K562 (cell line): ENCODE data around the gene ROPN1L. TPM values are rescaled to one million over a fixed set of nuclear protein-coding genes. Genes with fewer than 3 reads are reported as not detected.
A peak's percentile ranks its signal among the peaks of the same experiment; 100 is the strongest.

ENCODE experiments used
- ATAC-seq: fragments of 200-7000 bp; cut with Tn5 transposase; 3 replicates; pipeline ENCODE4 v1.9.1; 2020; ENCODE audit warnings: moderate library complexity
- BruUV-seq: library from RNA; stranded (reverse); fragments of 400-500 nt; replicated peaks from 2 replicates; lab custom pipeline; 2021; lab: Mats Ljungman, UMichigan
- CTCF ChIA-PET: fragments of 300-600 bp; formaldehyde crosslinking; extraction: SDS; loops from one replicate; lab custom pipeline; 2021; ENCODE audit warnings: low intra/inter-chr PET ratio; lab: Yijun Ruan, JAX
- POLR2A ChIA-PET: fragments of 300-600, 350-650 bp; sonication (Branson Sonifier 250); formaldehyde crosslinking; extraction: SDS; loops from one replicate; lab custom pipeline; 2021; ENCODE audit warnings: antibody characterized with exemption, inconsistent platforms; lab: Yijun Ruan, JAX
- DNase-seq, 4 experiments: peaks; one replicate each; pipeline versions ENCODE4 v3.0.0 to v3.0.0-alpha.2; 2011 to 2018; ENCODE audit warnings: low spot score in 3 of 4, mixed read lengths in 3 of 4; ENCODE audit errors: extremely low read depth in 1 of 4
- FAIRE-seq: peaks from 2 replicates; lab custom pipeline; 2011; peaks lifted over from hg19 to GRCh38; lab: Jason Lieb, UNC
- H2AFZ ChIP-seq: 2 replicates; pipeline ENCODE4 v1.6.0; 2011; ENCODE audit warnings: low read depth, low read length, control low read depth, inconsistent platforms
- H3K27ac ChIP-seq: fragments of 200-600 bp; 3 replicates; pipeline ENCODE4 v1.8.0; 2011; ENCODE audit warnings: low read depth, mild to moderate bottlenecking, control low read depth, inconsistent platforms, low read length, moderate library complexity, mixed read lengths; ENCODE audit errors: extremely low read depth
- H3K27me3 ChIP-seq, 2 experiments: fragments of 300-600 bp in 1 of 2; 2 replicates in 1 of 2; 3 replicates in 1 of 2; pipeline versions ENCODE4 v1.6.0 to v1.8.0; 2011; ENCODE audit warnings: inconsistent platforms in 2 of 2, low read length in 2 of 2, mild to moderate bottlenecking in 1 of 2, mixed read lengths in 1 of 2, moderate library complexity in 1 of 2; ENCODE audit not compliant: control insufficient read depth in 2 of 2, insufficient read depth in 2 of 2
- H3K36me3 ChIP-seq: fragments of 300-600 bp; 3 replicates; pipeline ENCODE4 v1.8.0; 2011; ENCODE audit warnings: mild to moderate bottlenecking, low read length, inconsistent platforms; ENCODE audit not compliant: control insufficient read depth, insufficient read depth
- H3K4me1 ChIP-seq, 2 experiments: fragments of 200-600 bp in 1 of 2; replicated peaks in 1 of 2; 2 replicates in 1 of 2; 3 replicates in 1 of 2; pipeline versions ENCODE4 v1.5.1 to v1.8.0; 2011; ENCODE audit warnings: inconsistent platforms in 2 of 2, low read length in 2 of 2, mild to moderate bottlenecking in 1 of 2, mixed read lengths in 1 of 2, moderate library complexity in 1 of 2; ENCODE audit not compliant: control insufficient read depth in 2 of 2, insufficient read depth in 2 of 2
- H3K4me2 ChIP-seq: 2 replicates; pipeline ENCODE4 v1.6.1; 2011; ENCODE audit warnings: low read length, control low read depth, inconsistent platforms, mixed read lengths; ENCODE audit not compliant: insufficient read depth
- H3K4me3 ChIP-seq: fragments of 200-600 bp; sonication (generic), shearing (Covaris generic); 2 replicates; pipeline ENCODE4 v1.5.1; 2016; ENCODE audit warnings: control low read depth, inconsistent platforms
- H3K79me2 ChIP-seq: fragments of 200-600 bp; 3 replicates; pipeline ENCODE4 v1.8.0; 2011; ENCODE audit warnings: low read length, inconsistent platforms; ENCODE audit not compliant: control insufficient read depth, insufficient read depth
- H3K9ac ChIP-seq, 2 experiments: 2 replicates each; pipeline versions ENCODE4 v1.6.0 to v1.6.1; 2011; ENCODE audit warnings: low read depth in 2 of 2, low read length in 2 of 2, control low read depth in 1 of 2, inconsistent platforms in 1 of 2, mild to moderate bottlenecking in 1 of 2, mixed read lengths in 1 of 2; ENCODE audit not compliant: insufficient read depth in 1 of 2
- H3K9me1 ChIP-seq: one replicate; pipeline ENCODE4 v1.6.0; 2011; ENCODE audit warnings: inconsistent platforms, mild to moderate bottlenecking, low read length, moderate library complexity; ENCODE audit not compliant: control insufficient read depth, insufficient read depth
- H3K9me3 ChIP-seq: replicated peaks from 2 replicates; pipeline ENCODE4 v1.5.1; 2011; ENCODE audit warnings: low read depth, low read length, inconsistent platforms; ENCODE audit not compliant: control insufficient read depth, insufficient read depth
- H4K20me1 ChIP-seq: replicated peaks from 2 replicates; pipeline ENCODE4 v1.6.1; 2011; ENCODE audit warnings: low read length, inconsistent platforms, mixed read lengths; ENCODE audit not compliant: control insufficient read depth, insufficient read depth
- CC2D1A ChIP-seq: fragments of 450-650 bp; IDR thresholded peaks from 2 replicates; pipeline ENCODE4 v1.6.1; 2017; ENCODE audit warnings: mild to moderate bottlenecking
- HCFC1 ChIP-seq: IDR thresholded peaks from 2 replicates; pipeline ENCODE4 v1.6.1; 2012; ENCODE audit warnings: low read depth, low read length, improper control_type of control experiment
- HDAC1 ChIP-seq, 2 experiments: fragments of 450-650 bp; IDR thresholded peaks; 2 replicates each; pipeline ENCODE4 v1.6.1; 2016 to 2017; ENCODE audit warnings: inconsistent platforms in 1 of 2, mild to moderate bottlenecking in 1 of 2, moderate library complexity in 1 of 2
- HOXB6 ChIP-seq: fragments of 250-450 bp; sonication (Bioruptor Pico); IDR thresholded peaks from 2 replicates; pipeline ENCODE4 v1.5.1; 2022; ENCODE audit warnings: mild to moderate bottlenecking, borderline replicate concordance
- MGA ChIP-seq: fragments of 450-650 bp; IDR thresholded peaks from 2 replicates; pipeline ENCODE4 v1.6.1; 2016; ENCODE audit warnings: mild to moderate bottlenecking, moderate library complexity
- NBN ChIP-seq: fragments of 450-650 bp; IDR thresholded peaks from 2 replicates; pipeline ENCODE4 v1.6.1; 2016; ENCODE audit warnings: low read depth, mild to moderate bottlenecking
- NR2F6 ChIP-seq: fragments of 450-650 bp; formaldehyde crosslinking; IDR thresholded peaks from 2 replicates; pipeline ENCODE4 v1.4.0; 2020; ENCODE audit warnings: mild to moderate bottlenecking
- POLR2A ChIP-seq: fragments of 450-650 bp; conservative IDR thresholded peaks from 2 replicates; pipeline ENCODE4 v1.6.1; 2016
- POLR2B ChIP-seq: fragments of 450-650 bp; IDR thresholded peaks from 2 replicates; pipeline ENCODE4 v1.6.1; 2018; ENCODE audit warnings: low read depth; ENCODE audit not compliant: partially characterized antibody
- POLR3G ChIP-seq: IDR thresholded peaks from 2 replicates; pipeline ENCODE4 v1.6.1; 2011; ENCODE audit not compliant: insufficient read length, insufficient replicate concordance; ENCODE audit errors: extremely low read depth
- SAFB2 ChIP-seq: fragments of 200-400 bp; formaldehyde crosslinking; IDR thresholded peaks from 2 replicates; pipeline ENCODE4 v1.6.1; 2018; ENCODE audit warnings: borderline replicate concordance, low read length, low read depth, moderate library complexity; ENCODE audit not compliant: severe bottlenecking
- STAT5B ChIP-seq: fragments of 250-450 bp; sonication (Bioruptor Pico); IDR thresholded peaks from 2 replicates; pipeline ENCODE4 v1.8.0; 2021; ENCODE audit warnings: mild to moderate bottlenecking, inconsistent platforms
- ZKSCAN3 ChIP-seq: fragments of 250-450 bp; sonication (Bioruptor Pico); IDR thresholded peaks from 2 replicates; pipeline ENCODE4 v1.4.0; 2020
- ZNF324 ChIP-seq: fragments of 250-450 bp; sonication (Bioruptor Pico); IDR thresholded peaks from 2 replicates; pipeline ENCODE4 v1.4.0; 2020; ENCODE audit warnings: mild to moderate bottlenecking
- ZNF696 ChIP-seq: fragments of 250-450 bp; sonication (Bioruptor Pico); conservative IDR thresholded peaks from 2 replicates; pipeline ENCODE4 v1.4.0; 2020; ENCODE audit warnings: mild to moderate bottlenecking, moderate library complexity
- WGBS: fragments of 100-300 bp; shearing (Covaris generic); methylation state at CpG from one replicate; pipeline ENCODE4 v1.1.6; 2016; ENCODE audit warnings: low coverage, mixed read lengths; ENCODE audit not compliant: insufficient coverage; ENCODE audit errors: missing lambda C conversion rate; 5-methylcytosine and 5-hydroxymethylcytosine counted together
- in situ Hi-C: fragments of 300-500 bp; cut with MboI; formaldehyde crosslinking; loops from 4 replicates; pipeline ENCODE4 v1.15.0; 2018; ENCODE audit warnings: inconsistent platforms, mixed read lengths
- intact Hi-C: fragments of 100-400 bp; cut with micrococcal nuclease; formaldehyde crosslinking; loops from 2 replicates; pipeline ENCODE4 v1.14.2; 2022
- polyA plus RNA-seq, 8 experiments: library from polyadenylated mRNA; depleted of rRNA in 4 of 8; stranded (reverse) in 5 of 8; unstranded in 3 of 8; fragments of >200 nt; fragmentation: Nextera tagmentation in 2 of 8; fragmentation: Illumina TruSeq in 1 of 8; extraction: Ambion mirVana in 2 of 8; extraction: Trizol in 1 of 8; gene quantifications; 2 replicates each; pipeline versions ENCODE4 v1.2.1 to v1.2.3, GENCODE V29; 2011 to 2014; ENCODE audit warnings: inconsistent platforms in 1 of 8, missing spikeins in 1 of 8
- total RNA-seq, 7 experiments: library from RNA; depleted of rRNA in 6 of 7; stranded (reverse); fragments of >200 nt in 6 of 7; fragmentation: Illumina TruSeq in 2 of 7; extraction: Trizol in 2 of 7; gene quantifications; 2 replicates each; pipeline versions ENCODE4 v1.2.1 to v1.2.3, GENCODE V29; 2011 to 2021; ENCODE audit warnings: low replicate concordance in 1 of 7

The ROPN1L gene
- total and polyA plus RNA-seq, 9 of the 15 experiments (the other 6 are each of a cell fraction or from before 2014, with no cell fraction given) = 0.04 to 0.85 (median 0.24) TPM; not detected in 3

GRCh38 chr5:10431415-10431814, 10.3 kb upstream of the ROPN1L start:
- Histone ChIP-seq H3K79me2 (no peaks in the 10 kb centered on the region), H3K9ac (no peak overlapping the region), H2AFZ (no peak overlapping the region), H3K27ac (no peak overlapping the region), H3K9me1 (no peaks in the 10 kb centered on the region), H3K4me1 (peaks cover 0 to 6% of the 10 kb centered on the region in 2 experiments; a peak in 2 of 5 replicates), H3K36me3 (peaks cover 89% of the 10 kb centered on the region), H3K4me3 (no peak overlapping the region), H4K20me1 (no peaks in the 10 kb centered on the region), H3K9me3 (no peaks in the 10 kb centered on the region), H3K27me3 (no peaks in the 10 kb centered on the region), H3K4me2 (no peak overlapping the region)
- 50% methylated on average over 1 of the region's 1 CpG for WGBS
- in situ Hi-C loops = no loop called here
- DNase-seq (no peak), ATAC-seq (peak; percentile 32; the same call in 2 of the 3 replicates), FAIRE-seq (no peak)
- CTCF ChIA-PET = no interaction called here
- POLR2A ChIA-PET = no interaction called here
- BruUV-seq = no TSS peak
- intact Hi-C loops = no loop called here
- TF ChIP-seq POLR2A (peak; percentile 54; the same call in 1 of the 2 replicates), STAT5B (CRISPR knock-in tag) (no peak), SAFB2 (no peak), CC2D1A (no peak), HCFC1 (no peak), POLR3G (no peak), MGA (no peak), ZKSCAN3 (no peak), POLR2B (peak; percentile 41), ZNF324 (CRISPR knock-in tag) (no peak), HDAC1 (IDR thresholded peaks at IDR 0.05) (0 out of 4 replicates have a peak, but pooled peaks of 1 of the 2 experiments have one; percentile 17), NBN (no peak), HOXB6 (CRISPR knock-in tag) (no peak), NR2F6 (CRISPR knock-in tag) (no peak), ZNF696 (CRISPR knock-in tag) (no peak)
